Measurements from ENCODE around the gene HSPA12A. TPM values are rescaled to one million over a fixed set of nuclear protein-coding genes. Genes with fewer than 3 reads are reported as not detected.

Gene HSPA12A
- total RNA-seq, 1 donor, result 10.9 TPM

- no peak overlapping the region for H3K4me2 ChIP-seq (ENCODE audit: insufficient read depth, low read length)
- no peaks in the 10 kb centered on the region for H3K79me2 ChIP-seq (ENCODE audit: insufficient read depth, low read length)
- peaks cover 8% of the 10 kb centered on the region for H3K36me3 ChIP-seq (ENCODE audit: insufficient read depth, low read length)
- H3K4me3 ChIP-seq (ENCODE audit: insufficient read depth, low read length), result no peak overlapping the region
- no peaks in the 10 kb centered on the region for H4K20me1 ChIP-seq (ENCODE audit: insufficient read depth, low read length)
- no peaks in the 10 kb centered on the region for H3K9me3 ChIP-seq (ENCODE audit: low read depth, low read length)
- H2AFZ ChIP-seq (ENCODE audit: low read length), result no peak overlapping the region
- H3K27me3 ChIP-seq (ENCODE audit: insufficient read depth, low read length), result no peaks in the 10 kb centered on the region
- TF ChIP-seq CTCF (IDR thresholded peaks at IDR 0.05; ENCODE audit: extremely low read depth, low read depth, low read length), result peak; percentile 19
- no peak for DNase-seq (ENCODE audit: insufficient read length, low spot score, missing footprints)
- H3K4me1 ChIP-seq (ENCODE audit: insufficient read depth, low read length), result peaks cover 18% of the 10 kb centered on the region
- no peak overlapping the region for H3K27ac ChIP-seq (ENCODE audit: low read depth, low read length)
These were observed 51.7 kb downstream of the HSPA12A start for GRCh38 chr10:116690356-116691322.

DNA sequence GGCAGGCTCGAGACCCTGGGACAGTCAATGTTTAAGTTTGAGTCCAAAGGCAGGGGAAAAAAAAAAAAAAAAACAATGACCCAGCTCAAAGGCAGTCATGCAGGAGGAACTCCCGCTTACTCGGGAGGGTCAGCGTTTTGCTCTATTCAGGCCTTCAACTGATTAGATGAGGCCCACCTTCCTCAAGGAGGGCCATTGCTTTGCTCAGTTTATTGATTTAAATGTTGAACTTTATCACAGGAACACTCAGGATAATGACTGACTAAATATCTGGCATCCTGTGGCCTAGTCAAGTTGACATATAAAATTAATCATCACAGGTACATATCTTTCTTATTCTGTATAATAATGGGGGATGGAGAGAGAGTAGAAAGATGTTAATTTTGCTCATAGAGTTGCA is 52.6 kb downstream of the HSPA12A start:
- Histone ChIP-seq H3K36me3 (ENCODE audit: insufficient read depth, low read length) (peaks cover 8% of the 10 kb centered on the region), H2AFZ (ENCODE audit: low read length) (no peak overlapping the region), H3K27me3 (ENCODE audit: insufficient read depth, low read length) (no peaks in the 10 kb centered on the region), H3K9me3 (ENCODE audit: low read depth, low read length) (no peaks in the 10 kb centered on the region), H3K4me1 (ENCODE audit: insufficient read depth, low read length) (peaks cover 18% of the 10 kb centered on the region), H3K79me2 (ENCODE audit: insufficient read depth, low read length) (no peaks in the 10 kb centered on the region), H3K4me2 (ENCODE audit: insufficient read depth, low read length) (no peak overlapping the region), H3K4me3 (ENCODE audit: insufficient read depth, low read length) (no peak overlapping the region), H4K20me1 (ENCODE audit: insufficient read depth, low read length) (no peaks in the 10 kb centered on the region), H3K27ac (ENCODE audit: low read depth, low read length) (no peak overlapping the region)
- no peak for TF ChIP-seq CTCF (IDR thresholded peaks at IDR 0.05; ENCODE audit: extremely low read depth, low read depth, low read length)
- no peak for DNase-seq (ENCODE audit: insufficient read length, low spot score, missing footprints)

GRCh38 chr10:116688741-116689495 is 53.4 kb downstream of the HSPA12A start:
- Histone ChIP-seq H3K4me2 (ENCODE audit: insufficient read depth, low read length) (peak overlapping the region; percentile 84), H3K4me1 (ENCODE audit: insufficient read depth, low read length) (peaks cover 18% of the 10 kb centered on the region), H4K20me1 (ENCODE audit: insufficient read depth, low read length) (no peaks in the 10 kb centered on the region), H3K79me2 (ENCODE audit: insufficient read depth, low read length) (no peaks in the 10 kb centered on the region), H3K9me3 (ENCODE audit: low read depth, low read length) (no peaks in the 10 kb centered on the region), H3K4me3 (ENCODE audit: insufficient read depth, low read length) (peak overlapping the region; percentile 56), H2AFZ (ENCODE audit: low read length) (peak overlapping the region; percentile 83), H3K27me3 (ENCODE audit: insufficient read depth, low read length) (no peaks in the 10 kb centered on the region), H3K36me3 (ENCODE audit: insufficient read depth, low read length) (peaks cover 8% of the 10 kb centered on the region), H3K27ac (ENCODE audit: low read depth, low read length) (peak overlapping the region; percentile 69)
- TF ChIP-seq CTCF (IDR thresholded peaks at IDR 0.05; ENCODE audit: extremely low read depth, low read depth, low read length), result no peak
- DNase-seq (ENCODE audit: insufficient read length, low spot score, missing footprints), result no peak

Measured in osteoblast (primary cell).